Caco-2 (cell line): ENCODE data around the gene GLUD1. TPM values are rescaled to one million over a fixed set of nuclear protein-coding genes. Genes with fewer than 3 reads are reported as not detected.
A peak's percentile ranks its signal among the peaks of the same experiment; 100 is the strongest.
"Not testable (repeated sequence)": the region's sequence is repeated elsewhere in the genome, so short reads cannot be mapped to it uniquely, and the experiment has no call there.

Source experiments
- BruUV-seq: library from RNA; stranded (reverse); fragments of 400-500 nt; replicated peaks from 2 replicates; lab custom pipeline; 2021; lab: Mats Ljungman, UMichigan
- CTCF ChIA-PET: fragments of 300-600 bp; sonication (Branson Sonifier 250); formaldehyde crosslinking; loops from one replicate; lab custom pipeline; 2022; ENCODE audit warnings: antibody characterized with exemption; lab: Charles Lee
- POLR2A ChIA-PET: fragments of 300-600 bp; sonication (Branson Sonifier 250); formaldehyde crosslinking; loops from one replicate; lab custom pipeline; 2022; ENCODE audit warnings: antibody characterized with exemption; lab: Charles Lee
- DNase-seq, 2 experiments: peaks; one replicate each; pipeline versions ENCODE4 v3.0.0 to v3.0.0-alpha.2; 2020 to 2022
- H3K27me3 ChIP-seq: replicated peaks from 2 replicates; pipeline ENCODE4 v1.6.0; 2011; ENCODE audit warnings: low read length; ENCODE audit not compliant: control insufficient read depth, insufficient read depth
- H3K36me3 ChIP-seq: 2 replicates; pipeline ENCODE4 v1.5.1; 2011; ENCODE audit warnings: low read length; ENCODE audit not compliant: control insufficient read depth, insufficient read depth
- H3K4me1 ChIP-seq: fragments of 250-450 bp; sonication (Bioruptor Pico); 2 replicates; pipeline ENCODE4 v1.5.1; 2020; ENCODE audit warnings: mild to moderate bottlenecking
- H3K4me3 ChIP-seq: 2 replicates; pipeline ENCODE4 v1.5.1; 2011; ENCODE audit warnings: low read depth, mild to moderate bottlenecking, control low read depth, low read length
- H3K9me3 ChIP-seq: fragments of 250-450 bp; sonication (Bioruptor Pico); 2 replicates; pipeline ENCODE4 v1.5.1; 2020; ENCODE audit warnings: mild to moderate bottlenecking, moderate library complexity
- H3K27ac Mint-ChIP-seq: one replicate; pipeline ENCODE4 v1.8.0; 2022; ENCODE audit warnings: mixed read lengths; ENCODE audit not compliant: unreplicated experiment
- H3K27me3 Mint-ChIP-seq: one replicate; pipeline ENCODE4 v1.8.0; 2022; ENCODE audit warnings: mixed read lengths; ENCODE audit not compliant: insufficient read depth, unreplicated experiment
- H3K36me3 Mint-ChIP-seq: one replicate; pipeline ENCODE4 v1.8.0; 2022; ENCODE audit warnings: mild to moderate bottlenecking, mixed read lengths; ENCODE audit not compliant: insufficient read depth, unreplicated experiment
- H3K4me1 Mint-ChIP-seq: one replicate; pipeline ENCODE4 v1.8.0; 2022; ENCODE audit warnings: low read depth, mixed read lengths; ENCODE audit not compliant: unreplicated experiment
- H3K4me3 Mint-ChIP-seq: one replicate; pipeline ENCODE4 v1.8.0; 2022; ENCODE audit warnings: mild to moderate bottlenecking, moderate library complexity, mixed read lengths; ENCODE audit not compliant: unreplicated experiment
- H3K9me3 Mint-ChIP-seq: one replicate; pipeline ENCODE4 v1.8.0; 2022; ENCODE audit warnings: mixed read lengths; ENCODE audit not compliant: unreplicated experiment
- intact Hi-C: fragments of 100-400 bp; cut with micrococcal nuclease; formaldehyde crosslinking; loops from one replicate; pipeline ENCODE4 v1.10.0; 2022; ENCODE audit not compliant: unreplicated experiment
- total RNA-seq: library from RNA; stranded (reverse); gene quantifications from 2 replicates; pipeline ENCODE4 v1.2.3, GENCODE V29; 2022

Gene GLUD1
- total RNA-seq, 1 experiment from 2014 or later: 767 TPM

- H3K4me1 Mint-ChIP-seq, H3K27me3 ChIP-seq, H3K4me1 ChIP-seq, H3K27ac Mint-ChIP-seq, H3K4me3 Mint-ChIP-seq, intact Hi-C loops, BruUV-seq, DNase-seq, H3K4me3 ChIP-seq, CTCF ChIA-PET, H3K27me3 Mint-ChIP-seq, H3K36me3 ChIP-seq, H3K9me3 ChIP-seq: not testable (repeated sequence)
- Mint-ChIP-seq H3K9me3 (peaks cover 25% of the 10 kb centered on the region), H3K36me3 (peaks cover 65% of the 10 kb centered on the region)
- POLR2A ChIA-PET: interaction anchor here (0.7 kb wide), 1 partner anchor 23 kb away, joined by 3 read pairs; no protein-coding TSS in a partner anchor
Observed at GRCh38 chr10:87133936-87134335, 39.3 kb upstream of the GLUD1 start.

- H3K4me1 ChIP-seq, H3K9me3 ChIP-seq, H3K4me3 Mint-ChIP-seq, H3K36me3 ChIP-seq, H3K4me3 ChIP-seq, DNase-seq, CTCF ChIA-PET, POLR2A ChIA-PET, BruUV-seq, H3K27ac Mint-ChIP-seq, H3K27me3 Mint-ChIP-seq, intact Hi-C loops, H3K27me3 ChIP-seq: not testable (repeated sequence)
- Mint-ChIP-seq H3K36me3 (peaks cover 56% of the 10 kb centered on the region), H3K9me3 (peaks cover 16% of the 10 kb centered on the region), H3K4me1 (peaks cover 14% of the 10 kb centered on the region)
Observed at GRCh38 chr10:87132176-87132575, 37.5 kb upstream of the GLUD1 start.

GRCh38 chr10:87127607-87128156, 33.0 kb upstream of the GLUD1 start:
- H3K9me3 Mint-ChIP-seq: peaks cover 10% of the 10 kb centered on the region
- intact Hi-C loops, H3K4me3 Mint-ChIP-seq, H3K4me1 Mint-ChIP-seq, H3K4me3 ChIP-seq, CTCF ChIA-PET, H3K27ac Mint-ChIP-seq, H3K27me3 ChIP-seq, DNase-seq, H3K4me1 ChIP-seq, BruUV-seq, H3K36me3 ChIP-seq, H3K27me3 Mint-ChIP-seq, POLR2A ChIA-PET, H3K9me3 ChIP-seq: not testable (repeated sequence)
- H3K36me3 Mint-ChIP-seq: peaks cover 34% of the 10 kb centered on the region

GRCh38 chr10:87127048-87127447, 32.4 kb upstream of the GLUD1 start:
- BruUV-seq, H3K4me3 ChIP-seq, H3K4me1 Mint-ChIP-seq, H3K4me3 Mint-ChIP-seq, H3K27me3 Mint-ChIP-seq, POLR2A ChIA-PET, intact Hi-C loops, H3K9me3 ChIP-seq, CTCF ChIA-PET, H3K27ac Mint-ChIP-seq, H3K27me3 ChIP-seq, H3K4me1 ChIP-seq, H3K36me3 ChIP-seq, DNase-seq: not testable (repeated sequence)
- H3K36me3 Mint-ChIP-seq: peaks cover 37% of the 10 kb centered on the region
- H3K9me3 Mint-ChIP-seq: peaks cover 10% of the 10 kb centered on the region

GRCh38 chr10:87123351-87123750, 28.7 kb upstream of the GLUD1 start:
- H3K4me3 ChIP-seq, H3K9me3 ChIP-seq, POLR2A ChIA-PET, H3K4me1 Mint-ChIP-seq, CTCF ChIA-PET, H3K27me3 ChIP-seq, intact Hi-C loops, H3K9me3 Mint-ChIP-seq, DNase-seq, H3K36me3 ChIP-seq, BruUV-seq, H3K4me3 Mint-ChIP-seq, H3K4me1 ChIP-seq, H3K27me3 Mint-ChIP-seq, H3K27ac Mint-ChIP-seq: not testable (repeated sequence)
- peaks cover 14% of the 10 kb centered on the region for H3K36me3 Mint-ChIP-seq

- H3K4me1 ChIP-seq, H3K9me3 ChIP-seq, intact Hi-C loops, H3K27me3 Mint-ChIP-seq, H3K9me3 Mint-ChIP-seq, H3K36me3 ChIP-seq, BruUV-seq, POLR2A ChIA-PET, H3K4me3 ChIP-seq, DNase-seq, H3K4me3 Mint-ChIP-seq, H3K27me3 ChIP-seq, H3K27ac Mint-ChIP-seq, CTCF ChIA-PET: not testable (repeated sequence)
- Mint-ChIP-seq H3K4me1 (peaks cover 18% of the 10 kb centered on the region), H3K36me3 (peaks cover 29% of the 10 kb centered on the region)
Observed at GRCh38 chr10:87119029-87119428, 24.4 kb upstream of the GLUD1 start.

- H3K4me1 ChIP-seq, H3K27ac Mint-ChIP-seq, intact Hi-C loops, CTCF ChIA-PET, H3K9me3 ChIP-seq, BruUV-seq, H3K4me3 ChIP-seq, H3K27me3 Mint-ChIP-seq, H3K36me3 ChIP-seq, H3K4me3 Mint-ChIP-seq, POLR2A ChIA-PET, H3K27me3 ChIP-seq, H3K9me3 Mint-ChIP-seq: not testable (repeated sequence)
- H3K4me1 Mint-ChIP-seq: peaks cover 18% of the 10 kb centered on the region
- H3K36me3 Mint-ChIP-seq: peaks cover 33% of the 10 kb centered on the region
- peak in 1 of 2 experiments; percentile 15 for DNase-seq
Observed at GRCh38 chr10:87118122-87118521, 23.5 kb upstream of the GLUD1 start.
